Suprapubic skin (tissue), 4 donors: ENCODE measurements around the gene HNRNPC. TPM values are rescaled to one million over a fixed set of nuclear protein-coding genes. Genes with fewer than 3 reads are reported as not detected.

ENCODE experiments used
- DNase-seq, 2 donors: peaks; one replicate each; pipeline ENCODE4 v3.0.0-alpha.2; 2019; ENCODE audit warnings: low spot score in 2 of 2
- H3K27ac ChIP-seq: fragments of 200-600 bp; sonication (generic); one replicate; pipeline ENCODE4 v1.5.1; 2019
- H3K27me3 ChIP-seq: fragments of 200-600 bp; sonication (generic); one replicate; pipeline ENCODE4 v1.5.1; 2019
- H3K36me3 ChIP-seq: fragments of 200-600 bp; sonication (generic); one replicate; pipeline ENCODE4 v1.5.1; 2019
- H3K4me1 ChIP-seq: fragments of 200-600 bp; sonication (generic); one replicate; pipeline ENCODE4 v1.5.1; 2019
- H3K4me3 ChIP-seq: fragments of 200-600 bp; sonication (generic); one replicate; pipeline ENCODE4 v1.5.1; 2019; ENCODE audit warnings: mild to moderate bottlenecking
- H3K9me3 ChIP-seq: fragments of 200-600 bp; sonication (generic); one replicate; pipeline ENCODE4 v1.5.1; 2019
- CTCF ChIP-seq, 2 donors: fragments of 200-600 bp in 1 of 2; fragments of 450-650 bp in 1 of 2; sonication (generic) in 1 of 2; IDR thresholded peaks; one replicate each; pipeline ENCODE4 v1.5.1; 2016 to 2019; ENCODE audit warnings: antibody characterized with exemption in 2 of 2, mild to moderate bottlenecking in 1 of 2, moderate library complexity in 1 of 2
- EP300 ChIP-seq: sonication (generic); formaldehyde crosslinking; IDR thresholded peaks from one replicate; pipeline ENCODE4 v1.6.1; 2017; ENCODE audit warnings: antibody characterized with exemption
- POLR2A ChIP-seq, 2 donors: fragments of 450-650 bp; IDR thresholded peaks; one replicate each; pipeline ENCODE4 v1.6.1; 2017; ENCODE audit warnings: antibody characterized with exemption in 2 of 2, mild to moderate bottlenecking in 2 of 2, moderate library complexity in 2 of 2
- POLR2AphosphoS5 ChIP-seq, 3 donors: sonication (generic); formaldehyde crosslinking; IDR thresholded peaks; one replicate each; pipeline ENCODE4 v1.6.1; 2017; ENCODE audit warnings: antibody characterized with exemption in 3 of 3
- WGBS: methylation state at CpG from one replicate; pipeline ENCODE4 v1.1.5; 2018; 5-methylcytosine and 5-hydroxymethylcytosine counted together
- total RNA-seq, 4 donors: library from RNA; depleted of rRNA; stranded (reverse); fragments of >200 nt; gene quantifications; one replicate each; pipeline ENCODE4 v1.1.0, GENCODE V29; 2016

HNRNPC gene
- total RNA-seq, 4 donors from 2014 or later, result 355 to 512 (median 409) TPM

- TF ChIP-seq CTCF (IDR thresholded peaks at IDR 0.05) (no peak), EP300 (no peak), POLR2A (IDR thresholded peaks at IDR 0.05) (no peak), POLR2AphosphoS5 (IDR thresholded peaks at IDR 0.05) (no peak)
- peaks cover 25% of the 10 kb centered on the region for H3K4me1 ChIP-seq
- H3K27ac ChIP-seq, result no peak overlapping the region
- WGBS, result 90% methylated on average over 5 of the region's 5 CpGs
- H3K9me3 ChIP-seq, result no peaks in the 10 kb centered on the region
- peaks cover 55% of the 10 kb centered on the region for H3K36me3 ChIP-seq
- DNase-seq, result no peak
- no peaks in the 10 kb centered on the region for H3K27me3 ChIP-seq
- no peak overlapping the region for H3K4me3 ChIP-seq
These were observed 18.0 kb downstream of the HNRNPC start for GRCh38 chr14:21251215-21251614.

GRCh38 chr14:21248739-21249411 is 20.4 kb downstream of the HNRNPC start:
- Histone ChIP-seq H3K4me1 (peaks cover 12% of the 10 kb centered on the region), H3K9me3 (no peaks in the 10 kb centered on the region), H3K4me3 (no peak overlapping the region), H3K36me3 (peaks cover 44% of the 10 kb centered on the region), H3K27ac (no peak overlapping the region), H3K27me3 (no peaks in the 10 kb centered on the region)
- TF ChIP-seq POLR2AphosphoS5 (IDR thresholded peaks at IDR 0.05), result no peak
- no peak for TF ChIP-seq POLR2A (IDR thresholded peaks at IDR 0.05)
- no peak for TF ChIP-seq CTCF (IDR thresholded peaks at IDR 0.05)
- TF ChIP-seq EP300, result no peak
- no peak for DNase-seq
- 90% methylated on average over 8 of the region's 8 CpGs for WGBS

- Histone ChIP-seq H3K4me1 (peaks cover 12% of the 10 kb centered on the region), H3K27me3 (no peaks in the 10 kb centered on the region), H3K9me3 (no peaks in the 10 kb centered on the region), H3K27ac (no peak overlapping the region), H3K4me3 (no peak overlapping the region), H3K36me3 (peaks cover 42% of the 10 kb centered on the region)
- no peak for DNase-seq
- TF ChIP-seq EP300, result no peak
- 82% methylated on average over 1 of the region's 1 CpG for WGBS
These were observed 20.9 kb downstream of the HNRNPC start for GRCh38 chr14:21248338-21248737.

DNA sequence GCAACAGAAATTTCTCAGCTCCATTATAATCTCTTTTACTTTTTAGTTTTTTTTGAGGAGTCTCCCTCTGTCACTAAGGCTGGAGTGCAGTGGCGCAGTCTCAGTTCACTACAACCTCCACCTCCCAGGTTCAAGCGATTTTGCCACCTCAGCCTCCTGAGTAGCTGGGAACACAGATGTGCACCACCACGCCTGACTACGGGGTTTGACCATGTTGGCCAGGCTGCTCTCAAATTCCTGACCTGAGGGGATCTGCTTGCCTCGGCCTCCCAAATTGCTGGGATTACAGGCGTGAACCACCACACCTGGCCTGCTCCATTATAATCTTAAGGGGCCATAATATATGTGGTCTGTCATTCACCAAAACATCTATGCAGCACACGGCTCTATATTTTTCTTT is 23.4 kb downstream of the HNRNPC start:
- no peaks in the 10 kb centered on the region for H3K9me3 ChIP-seq
- no peaks in the 10 kb centered on the region for H3K27me3 ChIP-seq
- TF ChIP-seq EP300 (no peak), POLR2AphosphoS5 (IDR thresholded peaks at IDR 0.05) (no peak), CTCF (IDR thresholded peaks at IDR 0.05) (no peak), POLR2A (IDR thresholded peaks at IDR 0.05) (no peak)
- H3K4me1 ChIP-seq, result peaks cover 7% of the 10 kb centered on the region
- no peak for DNase-seq
- H3K27ac ChIP-seq, result no peak overlapping the region
- peaks cover 23% of the 10 kb centered on the region for H3K36me3 ChIP-seq
- 88% methylated on average over 7 of the region's 7 CpGs for WGBS
- H3K4me3 ChIP-seq, result no peak overlapping the region

GRCh38 chr14:21244544-21244943 is 24.7 kb downstream of the HNRNPC start:
- no peak for DNase-seq
- no peak overlapping the region for H3K4me3 ChIP-seq
- no peaks in the 10 kb centered on the region for H3K9me3 ChIP-seq
- no peak overlapping the region for H3K27ac ChIP-seq
- peaks cover 9% of the 10 kb centered on the region for H3K4me1 ChIP-seq
- H3K27me3 ChIP-seq, result no peaks in the 10 kb centered on the region
- peak in 1 of 3 donors; percentile 19 for TF ChIP-seq POLR2AphosphoS5 (IDR thresholded peaks at IDR 0.05)
- no peak for TF ChIP-seq EP300
- WGBS, result 80% methylated on average over 7 of the region's 7 CpGs
- peaks cover 12% of the 10 kb centered on the region for H3K36me3 ChIP-seq

- H3K36me3 ChIP-seq, result peaks cover 10% of the 10 kb centered on the region
- no peak overlapping the region for H3K27ac ChIP-seq
- TF ChIP-seq POLR2AphosphoS5 (IDR thresholded peaks at IDR 0.05) (no peak), EP300 (no peak), CTCF (IDR thresholded peaks at IDR 0.05) (peak in 1 of 2 donors; percentile 23), POLR2A (IDR thresholded peaks at IDR 0.05) (no peak)
- DNase-seq, result no peak
- no peaks in the 10 kb centered on the region for H3K9me3 ChIP-seq
- peaks cover 6% of the 10 kb centered on the region for H3K4me1 ChIP-seq
- 67% methylated on average over 1 of the region's 1 CpG for WGBS
- H3K27me3 ChIP-seq, result no peaks in the 10 kb centered on the region
- no peak overlapping the region for H3K4me3 ChIP-seq
These were observed 27.9 kb downstream of the HNRNPC start for GRCh38 chr14:21241218-21241819.
